Mesendoderm (in vitro differentiated cells): ENCODE data around the gene S100PBP.

Experiments used
- DNase-seq: peaks from one replicate; pipeline ENCODE4 v3.0.0; 2013
- H2AK5ac ChIP-seq: 2 replicates; pipeline ENCODE4 v1.6.1; 2013; ENCODE audit warnings: low read length, inconsistent platforms
- H2BK120ac ChIP-seq: 2 replicates; pipeline ENCODE4 v1.6.1; 2013; ENCODE audit warnings: low read depth, mild to moderate bottlenecking, low read length, moderate library complexity, mixed read lengths
- H2BK15ac ChIP-seq: replicated peaks from 2 replicates; pipeline ENCODE4 v1.6.1; 2013; ENCODE audit warnings: low read depth, mild to moderate bottlenecking, moderate library complexity
- H2BK5ac ChIP-seq: 2 replicates; pipeline ENCODE4 v1.6.1; 2013; ENCODE audit warnings: low read length, inconsistent platforms
- H3K18ac ChIP-seq: 2 replicates; pipeline ENCODE4 v1.6.1; 2013; ENCODE audit warnings: mild to moderate bottlenecking, low read length, mixed read lengths
- H3K23ac ChIP-seq: one replicate; pipeline ENCODE4 v1.6.1; 2013; ENCODE audit warnings: low read length
- H3K27ac ChIP-seq: 2 replicates; pipeline ENCODE4 v1.5.1; 2013; ENCODE audit warnings: low read depth, mild to moderate bottlenecking, inconsistent platforms, low read length, moderate library complexity
- H3K27me3 ChIP-seq: 2 replicates; pipeline ENCODE4 v1.6.1; 2013; ENCODE audit warnings: low read length, control low read depth, mild to moderate bottlenecking, inconsistent platforms; ENCODE audit not compliant: insufficient read depth, poor library complexity
- H3K36me3 ChIP-seq: 2 replicates; pipeline ENCODE4 v1.6.1; 2013; ENCODE audit warnings: low read length, inconsistent platforms; ENCODE audit not compliant: control insufficient read depth, insufficient read depth
- H3K4ac ChIP-seq: one replicate; pipeline ENCODE4 v1.6.1; 2013; ENCODE audit warnings: low read depth, mild to moderate bottlenecking, low read length, moderate library complexity
- H3K4me1 ChIP-seq: 2 replicates; pipeline ENCODE4 v1.6.1; 2013; ENCODE audit warnings: low read depth, low read length, inconsistent platforms; ENCODE audit not compliant: control insufficient read depth
- H3K4me2 ChIP-seq: 2 replicates; pipeline ENCODE4 v1.6.1; 2013; ENCODE audit warnings: low read length
- H3K4me3 ChIP-seq: 2 replicates; pipeline ENCODE4 v1.5.1; 2013; ENCODE audit warnings: mild to moderate bottlenecking, low read length
- H3K56ac ChIP-seq: one replicate; pipeline ENCODE4 v1.6.1; 2013; ENCODE audit warnings: low read length
- H3K79me1 ChIP-seq: 2 replicates; pipeline ENCODE4 v1.6.1; 2013; ENCODE audit warnings: low read length, inconsistent platforms
- H3K79me2 ChIP-seq: 2 replicates; pipeline ENCODE4 v1.6.1; 2013; ENCODE audit warnings: mild to moderate bottlenecking, low read length; ENCODE audit not compliant: control insufficient read depth, insufficient read depth
- H3K9ac ChIP-seq: 2 replicates; pipeline ENCODE4 v1.6.1; 2013; ENCODE audit warnings: low read length, inconsistent platforms
- H4K5ac ChIP-seq: one replicate; pipeline ENCODE4 v1.6.1; 2013; ENCODE audit warnings: low read length
- H4K8ac ChIP-seq: one replicate; pipeline ENCODE4 v1.6.1; 2013; ENCODE audit warnings: low read depth, mild to moderate bottlenecking, control low read depth, low read length, moderate library complexity
- WGBS: extraction: QIAGEN DNeasy Blood & Tissue Kit; methylation state at CpG from one replicate; pipeline ENCODE4 v1.1.7; 2013; ENCODE audit warnings: low lambda C conversion rate, missing lambda C conversion rate; ENCODE audit not compliant: insufficient coverage; ENCODE audit errors: extremely low coverage; 5-methylcytosine and 5-hydroxymethylcytosine counted together

The S100PBP gene

DNA sequence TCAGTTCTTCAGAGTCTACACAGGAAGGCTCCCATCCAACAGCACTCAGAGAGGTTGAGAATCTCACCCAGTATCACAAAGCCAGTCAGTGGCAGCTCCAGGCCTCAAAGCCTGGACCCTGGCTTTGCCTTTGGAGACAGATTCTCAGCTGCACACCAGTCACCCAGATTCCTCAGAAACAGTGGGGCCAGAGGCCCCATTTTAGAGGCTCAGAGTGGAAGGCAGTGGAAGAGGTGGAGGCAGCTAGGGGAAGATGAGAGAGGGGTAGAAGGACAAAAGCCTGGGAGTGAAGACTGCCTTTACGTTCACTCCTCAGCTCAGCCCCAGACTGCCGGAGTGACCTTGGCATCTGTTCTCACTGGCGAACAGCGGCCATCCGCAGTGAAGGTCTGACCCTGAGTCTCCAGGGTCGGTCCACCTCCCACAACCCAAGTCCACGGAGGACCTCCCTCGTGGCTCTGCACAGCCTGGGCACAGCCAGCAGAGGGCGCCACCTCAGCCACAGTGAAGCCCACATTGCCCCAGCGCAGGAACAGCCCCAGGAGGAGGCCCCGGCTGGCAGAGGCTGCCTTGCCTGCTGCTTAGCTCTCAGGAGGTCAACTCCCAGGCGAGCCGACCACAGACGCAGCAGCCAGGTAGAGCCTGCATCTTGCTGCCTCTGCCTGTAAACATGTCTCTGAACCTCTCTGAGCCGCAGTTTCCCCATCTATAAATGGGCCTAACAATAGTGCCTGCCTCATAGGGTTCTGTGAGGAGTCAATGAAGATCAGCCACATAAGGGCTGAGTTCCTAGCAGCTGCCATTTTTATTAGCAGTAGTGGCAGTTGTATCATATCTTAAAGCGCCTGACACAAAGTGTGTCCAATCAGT lies 59.1 kb downstream of the S100PBP start:
- WGBS, result no CpG with 5 or more reads among the region's 16 CpGs
- H3K27ac ChIP-seq, result no peak overlapping the region

DNA sequence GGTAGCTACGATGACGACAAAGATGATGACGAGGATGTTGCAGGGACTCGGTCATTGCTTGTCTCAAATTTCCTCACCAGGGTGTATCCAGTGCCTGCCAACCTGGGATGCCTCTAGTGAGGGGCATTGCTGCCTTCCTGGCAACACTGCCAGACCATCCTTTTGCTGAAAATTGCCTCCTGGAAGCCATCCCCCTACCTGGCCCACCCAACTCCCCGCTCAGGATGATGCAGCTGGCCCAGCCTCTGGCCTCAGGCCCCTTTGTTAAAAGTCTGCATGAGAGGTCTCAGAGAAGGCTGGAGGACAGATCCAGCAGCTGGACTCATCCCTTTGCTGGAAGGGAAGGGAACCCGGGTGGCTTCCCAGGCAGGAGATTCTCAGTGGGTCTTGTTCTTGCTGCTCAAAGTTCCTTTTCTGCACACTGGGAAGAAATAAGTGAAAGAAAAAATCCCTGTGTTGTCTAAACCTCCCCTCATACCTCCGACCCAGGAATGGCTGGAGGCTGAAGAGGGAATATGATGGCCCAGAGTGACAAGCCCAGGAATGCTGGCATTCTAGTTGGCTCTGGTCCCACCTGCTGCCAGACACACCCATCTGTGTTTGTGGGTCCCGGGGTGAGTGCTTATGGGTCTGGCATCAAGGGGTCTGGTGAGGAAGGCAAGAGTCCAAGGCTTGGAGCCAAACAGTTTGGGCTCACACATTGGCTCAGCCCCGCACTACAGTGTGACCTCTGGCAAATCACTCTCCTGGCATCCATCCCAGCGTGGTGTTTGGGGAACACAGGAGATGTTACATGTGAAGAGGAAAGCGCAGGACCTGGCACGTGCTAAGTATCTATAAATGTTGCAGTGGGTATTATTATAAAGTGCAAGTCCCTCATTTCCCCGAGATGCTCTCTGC lies 60.0 kb downstream of the S100PBP start:
- H3K23ac ChIP-seq, result no peak overlapping the region
- no peak overlapping the region for H3K9ac ChIP-seq
- no peak overlapping the region for H3K56ac ChIP-seq
- no peaks in the 10 kb centered on the region for H3K36me3 ChIP-seq
- no peak overlapping the region for H3K18ac ChIP-seq
- H2BK5ac ChIP-seq, result no peak overlapping the region
- no peak overlapping the region for H3K4me3 ChIP-seq
- no peak overlapping the region for H2BK120ac ChIP-seq
- H3K4me2 ChIP-seq, result no peak overlapping the region
- H2AK5ac ChIP-seq, result no peak overlapping the region
- H3K4ac ChIP-seq, result no peak overlapping the region
- peaks cover 5% of the 10 kb centered on the region for H3K4me1 ChIP-seq
- H3K79me1 ChIP-seq, result no peaks in the 10 kb centered on the region
- no peak overlapping the region for H4K5ac ChIP-seq
- no peak overlapping the region for H2BK15ac ChIP-seq
- no peaks in the 10 kb centered on the region for H3K79me2 ChIP-seq
- H3K27me3 ChIP-seq, result no peaks in the 10 kb centered on the region
- WGBS, result no CpG with 5 or more reads among the region's 13 CpGs
- no peak for DNase-seq
- no peak overlapping the region for H3K27ac ChIP-seq
- no peak overlapping the region for H4K8ac ChIP-seq

More for the DNA sequence above, 59.1 kb downstream of the S100PBP start:
- no peak overlapping the region for H2BK15ac ChIP-seq
- H2BK5ac ChIP-seq, result no peak overlapping the region
- H3K18ac ChIP-seq, result no peak overlapping the region
- no peak overlapping the region for H4K5ac ChIP-seq
- H3K79me1 ChIP-seq, result no peaks in the 10 kb centered on the region
- H3K36me3 ChIP-seq, result no peaks in the 10 kb centered on the region
- peak; percentile 60 for DNase-seq
- no peak overlapping the region for H3K4me2 ChIP-seq
- H3K4me1 ChIP-seq, result peaks cover 10% of the 10 kb centered on the region
- no peak overlapping the region for H3K56ac ChIP-seq
- no peak overlapping the region for H4K8ac ChIP-seq
- H3K79me2 ChIP-seq, result no peaks in the 10 kb centered on the region
- H2BK120ac ChIP-seq, result no peak overlapping the region
- H3K9ac ChIP-seq, result peak overlapping the region; percentile 4
- no peak overlapping the region for H2AK5ac ChIP-seq
- no peak overlapping the region for H3K4ac ChIP-seq
- H3K4me3 ChIP-seq, result no peak overlapping the region
- no peak overlapping the region for H3K23ac ChIP-seq
- H3K27me3 ChIP-seq, result no peaks in the 10 kb centered on the region

DNA sequence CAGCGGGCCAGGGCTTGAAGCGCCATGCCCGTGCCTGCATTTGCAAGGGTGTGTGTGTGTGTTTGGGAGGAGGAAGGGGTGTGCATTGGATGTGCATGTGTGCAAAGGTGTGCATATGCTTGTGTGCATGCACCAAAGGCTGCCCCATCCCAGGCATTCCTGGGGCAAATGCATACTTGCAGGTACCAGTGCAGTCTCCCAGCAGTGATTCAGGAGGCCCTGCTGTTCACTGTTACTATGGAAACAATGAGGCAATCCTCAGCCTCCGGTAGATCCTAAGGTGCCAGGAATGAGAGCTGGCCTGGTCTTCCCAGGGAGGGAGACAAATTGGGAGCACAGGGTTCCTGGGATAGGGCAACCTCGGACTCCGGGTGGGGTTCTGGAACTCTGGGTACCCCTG lies 60.7 kb downstream of the S100PBP start:
- Histone ChIP-seq H2AK5ac (no peak overlapping the region), H3K27ac (no peak overlapping the region), H2BK5ac (no peak overlapping the region), H3K79me1 (no peaks in the 10 kb centered on the region), H3K4me2 (no peak overlapping the region), H3K23ac (no peak overlapping the region), H3K4me1 (peaks cover 5% of the 10 kb centered on the region), H3K79me2 (no peaks in the 10 kb centered on the region), H3K56ac (no peak overlapping the region), H3K36me3 (no peaks in the 10 kb centered on the region), H3K18ac (no peak overlapping the region), H4K5ac (no peak overlapping the region), H3K4me3 (no peak overlapping the region), H2BK15ac (no peak overlapping the region), H2BK120ac (no peak overlapping the region), H3K4ac (no peak overlapping the region), H4K8ac (no peak overlapping the region), H3K27me3 (no peaks in the 10 kb centered on the region), H3K9ac (no peak overlapping the region)
- WGBS, result no CpG with 5 or more reads among the region's 6 CpGs
- peak; percentile 60 for DNase-seq

DNA sequence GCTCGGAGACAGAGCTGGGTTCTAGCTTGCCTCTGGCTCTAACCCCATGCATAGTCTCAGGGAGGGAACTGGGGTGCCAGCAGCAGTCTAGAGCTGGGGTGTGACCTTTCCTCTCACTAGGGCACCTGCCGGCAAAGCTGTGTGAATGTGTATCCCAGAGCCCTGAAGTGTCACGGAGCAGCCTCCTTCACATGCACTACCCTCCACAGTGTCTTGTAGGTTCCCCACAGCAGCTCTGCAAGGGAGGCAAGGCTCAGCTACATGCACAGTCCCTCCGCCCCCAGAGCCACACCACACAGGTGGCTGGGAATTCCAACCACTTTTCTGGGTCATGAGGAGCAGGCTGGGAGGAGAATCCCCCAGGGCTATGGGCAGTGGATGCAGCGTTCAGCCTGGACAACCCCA lies 61.2 kb downstream of the S100PBP start:
- Histone ChIP-seq H3K27ac (no peak overlapping the region), H3K4ac (no peak overlapping the region), H3K9ac (no peak overlapping the region), H3K4me1 (peaks cover 5% of the 10 kb centered on the region), H3K4me2 (no peak overlapping the region), H2BK5ac (no peak overlapping the region), H2AK5ac (no peak overlapping the region), H4K5ac (no peak overlapping the region), H3K23ac (no peak overlapping the region), H3K79me2 (no peaks in the 10 kb centered on the region), H2BK15ac (no peak overlapping the region), H3K56ac (no peak overlapping the region), H3K18ac (no peak overlapping the region), H3K36me3 (no peaks in the 10 kb centered on the region), H3K79me1 (no peaks in the 10 kb centered on the region), H2BK120ac (no peak overlapping the region), H3K4me3 (no peak overlapping the region), H4K8ac (no peak overlapping the region), H3K27me3 (no peaks in the 10 kb centered on the region)
- WGBS, result no CpG with 5 or more reads among the region's 5 CpGs
- DNase-seq, result no peak

DNA sequence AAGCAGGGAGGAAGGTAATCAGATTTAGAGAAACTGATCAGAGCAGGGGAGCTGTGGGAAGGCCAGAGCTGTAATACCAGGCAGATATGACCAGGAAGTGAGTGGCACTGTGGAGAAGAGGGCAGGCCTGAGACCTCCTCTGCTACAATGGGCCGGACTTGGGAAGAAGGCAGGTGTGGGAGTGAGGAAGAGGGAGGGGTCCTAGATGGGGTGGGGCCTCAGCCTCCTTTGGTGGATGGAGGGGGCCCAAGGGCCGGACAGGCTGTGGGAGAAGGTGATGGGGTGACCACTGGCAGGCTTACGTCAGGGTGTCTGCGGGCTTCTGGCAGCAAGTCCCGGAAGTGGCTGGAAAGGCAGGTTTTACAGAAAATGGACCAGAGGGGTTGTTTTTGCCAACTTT lies 63.8 kb downstream of the S100PBP start:
- H3K56ac ChIP-seq, result no peak overlapping the region
- no peak overlapping the region for H3K9ac ChIP-seq
- no peaks in the 10 kb centered on the region for H3K79me1 ChIP-seq
- no peak overlapping the region for H4K8ac ChIP-seq
- WGBS, result no CpG with 5 or more reads among the region's 5 CpGs
- H2BK5ac ChIP-seq, result no peak overlapping the region
- no peak overlapping the region for H4K5ac ChIP-seq
- peaks cover 3% of the 10 kb centered on the region for H3K27me3 ChIP-seq
- no peaks in the 10 kb centered on the region for H3K36me3 ChIP-seq
- H2AK5ac ChIP-seq, result no peak overlapping the region
- peaks cover 2% of the 10 kb centered on the region for H3K4me1 ChIP-seq
- H3K4me3 ChIP-seq, result no peak overlapping the region
- no peak overlapping the region for H3K18ac ChIP-seq
- no peak overlapping the region for H3K27ac ChIP-seq
- H3K79me2 ChIP-seq, result no peaks in the 10 kb centered on the region
- H3K4ac ChIP-seq, result no peak overlapping the region
- DNase-seq, result no peak
- H2BK120ac ChIP-seq, result no peak overlapping the region
- H3K4me2 ChIP-seq, result no peak overlapping the region
- no peak overlapping the region for H3K23ac ChIP-seq
- H2BK15ac ChIP-seq, result no peak overlapping the region
